CD14-positive monocyte (primary cell): ENCODE measurements around the gene RAB1B. TPM values are rescaled to one million over a fixed set of nuclear protein-coding genes. Genes with fewer than 3 reads are reported as not detected.
A peak's percentile ranks its signal among the peaks of the same experiment; 100 is the strongest.

Experiments used
- DNase-seq, 3 donors: peaks; one replicate each; pipeline ENCODE4 v3.0.0-alpha.2; 2011 to 2022
- H2AFZ ChIP-seq: 2 replicates; pipeline ENCODE4 v1.6.0; 2012; ENCODE audit warnings: mild to moderate bottlenecking, low read depth, low read length, inconsistent platforms; ENCODE audit not compliant: insufficient read depth, poor library complexity, severe bottlenecking
- H3K27ac ChIP-seq, 2 donors: 1 replicate in 1 of 2; 2 replicates in 1 of 2; pipeline ENCODE4 v1.5.1; 2012 to 2013; ENCODE audit warnings: low read length in 2 of 2, control low read depth in 1 of 2, inconsistent platforms in 1 of 2, low read depth in 1 of 2, mild to moderate bottlenecking in 1 of 2
- H3K27me3 ChIP-seq, 2 donors: one replicate each; pipeline versions ENCODE4 v1.6.0 to v1.6.1; 2011 to 2013; ENCODE audit warnings: low read length in 2 of 2; ENCODE audit not compliant: control insufficient read depth in 2 of 2, insufficient read depth in 2 of 2
- H3K36me3 ChIP-seq, 2 donors: replicated peaks in 1 of 2; 1 replicate in 1 of 2; 2 replicates in 1 of 2; pipeline versions ENCODE4 v1.5.1 to v1.6.1; 2012 to 2013; ENCODE audit warnings: low read length in 2 of 2, control low read depth in 1 of 2, inconsistent platforms in 1 of 2, mild to moderate bottlenecking in 1 of 2; ENCODE audit not compliant: insufficient read depth in 2 of 2, control insufficient read depth in 1 of 2
- H3K4me1 ChIP-seq, 2 donors: 1 replicate in 1 of 2; 2 replicates in 1 of 2; pipeline versions ENCODE4 v1.5.1 to v1.6.1; 2012 to 2013; ENCODE audit warnings: low read length in 2 of 2, control low read depth in 1 of 2, inconsistent platforms in 1 of 2, mild to moderate bottlenecking in 1 of 2, moderate library complexity in 1 of 2; ENCODE audit not compliant: insufficient read depth in 2 of 2, control insufficient read depth in 1 of 2
- H3K4me2 ChIP-seq: replicated peaks from 2 replicates; pipeline ENCODE3; 2012; ENCODE audit warnings: low read length, moderate library complexity, mild to moderate bottlenecking; ENCODE audit not compliant: poor library complexity, severe bottlenecking; ENCODE audit errors: extremely low read depth
- H3K4me3 ChIP-seq, 3 experiments: fragments of 200-600 bp in 1 of 3; sonication (generic) in 1 of 3; replicated peaks in 1 of 3; 1 replicate in 2 of 3; 2 replicates in 1 of 3; pipeline ENCODE4 v1.5.1; 2011 to 2013; ENCODE audit warnings: low read length in 3 of 3, mild to moderate bottlenecking in 3 of 3, control low read depth in 2 of 3, low read depth in 2 of 3, inconsistent platforms in 1 of 3, moderate library complexity in 1 of 3
- H3K79me2 ChIP-seq: 2 replicates; pipeline ENCODE4 v1.6.0; 2012; ENCODE audit warnings: mild to moderate bottlenecking, control low read depth, inconsistent platforms, low read length, moderate library complexity; ENCODE audit not compliant: insufficient read depth
- H3K9ac ChIP-seq: 2 replicates; pipeline ENCODE4 v1.6.0; 2017; ENCODE audit warnings: low read length, mild to moderate bottlenecking; ENCODE audit not compliant: insufficient read depth, poor library complexity, severe bottlenecking
- H3K9me3 ChIP-seq, 2 donors: replicated peaks in 1 of 2; 1 replicate in 1 of 2; 2 replicates in 1 of 2; pipeline versions ENCODE4 v1.5.1 to v1.6.1; 2012 to 2013; ENCODE audit warnings: low read length in 2 of 2, control low read depth in 1 of 2; ENCODE audit not compliant: control insufficient read depth in 1 of 2, insufficient read depth in 1 of 2
- H4K20me1 ChIP-seq: 2 replicates; pipeline ENCODE4 v1.6.0; 2012; ENCODE audit warnings: mild to moderate bottlenecking, low read length, control low read depth, moderate library complexity; ENCODE audit not compliant: insufficient read depth
- H3K27ac Mint-ChIP-seq, 7 donors: one replicate each; pipeline ENCODE4 v1.8.0; 2020; ENCODE audit warnings: mild to moderate bottlenecking in 7 of 7, mixed read lengths in 7 of 7, moderate library complexity in 6 of 7, inconsistent platforms in 2 of 7
- H3K27me3 Mint-ChIP-seq, 3 donors: one replicate each; pipeline ENCODE4 v1.8.0; 2021 to 2022; ENCODE audit warnings: low read depth in 3 of 3, mild to moderate bottlenecking in 3 of 3, mixed read lengths in 3 of 3, moderate library complexity in 3 of 3, inconsistent platforms in 1 of 3
- H3K36me3 Mint-ChIP-seq, 2 donors: one replicate each; pipeline ENCODE4 v1.8.0; 2020; ENCODE audit warnings: mixed read lengths in 2 of 2, inconsistent platforms in 1 of 2, mild to moderate bottlenecking in 1 of 2
- H3K4me1 Mint-ChIP-seq: one replicate; pipeline ENCODE4 v1.8.0; 2020; ENCODE audit warnings: mild to moderate bottlenecking, mixed read lengths
- H3K4me3 Mint-ChIP-seq, 2 donors: one replicate each; pipeline ENCODE4 v1.8.0; 2020; ENCODE audit warnings: mild to moderate bottlenecking in 2 of 2, mixed read lengths in 2 of 2, moderate library complexity in 1 of 2
- H3K9me3 Mint-ChIP-seq, 7 donors: one replicate each; pipeline ENCODE4 v1.8.0; 2020 to 2022; ENCODE audit warnings: mixed read lengths in 7 of 7, mild to moderate bottlenecking in 6 of 7, moderate library complexity in 6 of 7, inconsistent platforms in 2 of 7
- CTCF ChIP-seq: fragments of 200-600 bp; IDR thresholded peaks from one replicate; pipeline ENCODE4 v1.8.0; 2022; ENCODE audit warnings: antibody characterized with exemption, mild to moderate bottlenecking
- WGBS: methylation state at CpG from one replicate; pipeline ENCODE4 v1.1.5; 2013; ENCODE audit warnings: missing lambda C conversion rate; ENCODE audit not compliant: insufficient coverage; 5-methylcytosine and 5-hydroxymethylcytosine counted together
- intact Hi-C, 2 donors: fragments of 100-400 bp; cut with micrococcal nuclease; formaldehyde crosslinking; loops; one replicate each; pipeline versions ENCODE4 v1.15.0 to v1.15.1; 2023
- polyA plus RNA-seq, 3 donors: library from polyadenylated mRNA; depleted of rRNA in 1 of 3; unstranded in 2 of 3; stranded (reverse) in 1 of 3; fragments of 300-500 nt in 2 of 3; fragments of >200 nt in 1 of 3; fragmentation: Illumina TruSeq in 2 of 3; gene quantifications; 1 replicate in 2 of 3; 2 replicates in 1 of 3; pipeline ENCODE4 v1.2.3, GENCODE V29; 2012 to 2021

The RAB1B gene
- polyA plus RNA-seq, 3 donors = 17.9 to 90.5 (median 18.8) TPM

GRCh38 chr11:66264383-66264782 lies 4.1 kb upstream of the RAB1B start:
- H3K36me3 ChIP-seq = no peaks in the 10 kb centered on the region
- DNase-seq = no peak
- H3K9me3 ChIP-seq = no peaks in the 10 kb centered on the region
- 98% methylated on average over 8 of the region's 8 CpGs for whole genome bisulfite sequencing
- no peak overlapping the region for H2AFZ ChIP-seq
- H3K27ac Mint-ChIP-seq = no peak overlapping the region
- peaks cover 4 to 11% (median 9%) of the 10 kb centered on the region in 3 donors for H3K27me3 Mint-ChIP-seq
- H3K27me3 ChIP-seq = no peaks in the 10 kb centered on the region
- H3K27ac ChIP-seq = no peak overlapping the region
- peaks cover 5 to 10% of the 10 kb centered on the region in 2 donors for H3K36me3 Mint-ChIP-seq
- intact Hi-C loops = no loop called here
- peaks cover 19 to 20% of the 10 kb centered on the region in 2 donors for H3K4me1 ChIP-seq
- no peak overlapping the region for H3K4me3 Mint-ChIP-seq
- H3K4me2 ChIP-seq = no peak overlapping the region
- H3K79me2 ChIP-seq = peaks cover 9% of the 10 kb centered on the region
- no peak overlapping the region for H3K4me3 ChIP-seq
- TF ChIP-seq CTCF = no peak
- no peak overlapping the region for H3K9ac ChIP-seq
- no peaks in the 10 kb centered on the region for H3K9me3 Mint-ChIP-seq
- H4K20me1 ChIP-seq = peaks cover 7% of the 10 kb centered on the region
- peaks cover 16% of the 10 kb centered on the region for H3K4me1 Mint-ChIP-seq

DNA sequence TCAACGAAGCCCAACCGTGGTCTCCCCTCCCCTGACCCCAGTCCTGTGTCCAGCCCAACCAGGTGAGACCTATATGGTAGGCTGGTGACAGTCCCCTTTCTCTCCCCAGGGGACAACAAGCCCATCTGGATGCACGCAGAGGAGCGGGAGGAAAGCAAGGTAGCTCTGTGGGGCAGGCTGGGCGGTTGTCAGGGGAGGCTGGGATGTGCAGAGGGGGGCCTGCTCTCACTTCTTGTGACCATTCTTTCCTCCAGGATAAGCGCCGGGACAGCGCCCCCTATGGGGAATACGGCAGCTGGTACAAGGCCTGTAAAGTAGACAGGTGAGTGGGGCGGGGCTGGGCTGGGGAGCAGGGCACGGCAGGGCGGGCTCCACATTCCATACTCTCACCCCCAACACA lies 3.5 kb upstream of the RAB1B start:
- peaks cover 5 to 6% of the 10 kb centered on the region in 2 donors for H3K36me3 Mint-ChIP-seq
- intact Hi-C loops = no loop called here
- Histone ChIP-seq H3K79me2 (peaks cover 14% of the 10 kb centered on the region), H2AFZ (no peak overlapping the region), H3K4me2 (no peak overlapping the region), H3K27me3 (no peaks in the 10 kb centered on the region), H3K9me3 (no peaks in the 10 kb centered on the region), H3K9ac (no peak overlapping the region), H3K4me1 (peaks cover 24 to 26% of the 10 kb centered on the region in 2 donors), H3K4me3 (no peak overlapping the region), H4K20me1 (peaks cover 13% of the 10 kb centered on the region), H3K27ac (no peak overlapping the region), H3K36me3 (no peaks in the 10 kb centered on the region)
- H3K4me1 Mint-ChIP-seq = peaks cover 21% of the 10 kb centered on the region
- no peak overlapping the region for H3K4me3 Mint-ChIP-seq
- DNase-seq = no peak
- H3K27ac Mint-ChIP-seq = no peak overlapping the region
- WGBS = no CpG with 5 or more reads among the region's 12 CpGs
- H3K27me3 Mint-ChIP-seq = peaks cover 0 to 7% (median 6%) of the 10 kb centered on the region in 3 donors
- peak; percentile 30 for TF ChIP-seq CTCF
- H3K9me3 Mint-ChIP-seq = no peaks in the 10 kb centered on the region
